HepG2 (cell line): ENCODE data around the gene PRRT1B. TPM values are rescaled to one million over a fixed set of nuclear protein-coding genes. Genes with fewer than 3 reads are reported as not detected.

Source experiments
- ELF3 ChIP-seq: IDR thresholded peaks from 2 replicates; pipeline ENCODE4 v1.6.1; 2016; ENCODE audit warnings: missing genetic modification reagents, missing compliant biosample characterization
- GFI1 ChIP-seq: sonication (generic); formaldehyde crosslinking; IDR thresholded peaks from 2 replicates; pipeline ENCODE4 v1.5.0; 2020; ENCODE audit warnings: missing genetic modification reagents, mild to moderate bottlenecking, borderline replicate concordance
- JUNB ChIP-seq: sonication (generic); formaldehyde crosslinking; IDR thresholded peaks from 2 replicates; pipeline ENCODE4 v1.8.0; 2022; ENCODE audit warnings: missing genetic modification reagents, mild to moderate bottlenecking, borderline replicate concordance
- NBN ChIP-seq: fragments of 450-650 bp; conservative IDR thresholded peaks from 2 replicates; pipeline ENCODE4 v1.6.1; 2017
- NCOA2 ChIP-seq: sonication (generic); formaldehyde crosslinking; IDR thresholded peaks from 2 replicates; pipeline ENCODE4 v1.8.0; 2022; ENCODE audit warnings: inconsistent platforms
- REL ChIP-seq: sonication (generic); formaldehyde crosslinking; conservative IDR thresholded peaks from 2 replicates; pipeline ENCODE4 v1.8.0; 2022; ENCODE audit warnings: mild to moderate bottlenecking, missing genetic modification reagents, moderate library complexity
- SP1 ChIP-seq, 2 experiments: fragments of 450-650 bp in 1 of 2; sonication (generic) in 1 of 2; formaldehyde crosslinking in 1 of 2; IDR thresholded peaks; 2 replicates each; pipeline versions ENCODE4 v1.4.0 to v1.6.1; 2016 to 2020; ENCODE audit warnings: missing genetic modification reagents in 1 of 2
- TARDBP ChIP-seq: sonication (generic); formaldehyde crosslinking; IDR thresholded peaks from 2 replicates; pipeline ENCODE4 v1.8.0; 2022; ENCODE audit warnings: mild to moderate bottlenecking, missing genetic modification reagents
- TEAD3 ChIP-seq: optimal IDR thresholded peaks from 2 replicates; pipeline ENCODE3; 2016; ENCODE audit warnings: borderline replicate concordance
- ZFP41 ChIP-seq: sonication (generic); formaldehyde crosslinking; IDR thresholded peaks from 2 replicates; pipeline ENCODE4 v1.4.0; 2020; ENCODE audit warnings: mild to moderate bottlenecking, missing genetic modification reagents, borderline replicate concordance
- ZNF160 ChIP-seq: sonication (generic); formaldehyde crosslinking; IDR thresholded peaks from 2 replicates; pipeline ENCODE4 v1.8.0; 2022; ENCODE audit warnings: mild to moderate bottlenecking, inconsistent platforms, missing genetic modification reagents
- ZNF350 ChIP-seq: sonication (generic); formaldehyde crosslinking; IDR thresholded peaks from 2 replicates; pipeline ENCODE4 v1.4.0; 2020; ENCODE audit warnings: mild to moderate bottlenecking, low read depth, missing genetic modification reagents, borderline replicate concordance
- ZNF556 ChIP-seq: sonication (generic); formaldehyde crosslinking; IDR thresholded peaks from 2 replicates; pipeline ENCODE4 v1.4.0; 2020; ENCODE audit warnings: mild to moderate bottlenecking, missing genetic modification reagents, borderline replicate concordance
- ZNF678 ChIP-seq: sonication (generic); formaldehyde crosslinking; IDR thresholded peaks from 2 replicates; pipeline ENCODE4 v1.4.0; 2020; ENCODE audit warnings: mild to moderate bottlenecking, missing genetic modification reagents
- polyA plus RNA-seq, 8 experiments: library from polyadenylated mRNA; depleted of rRNA in 3 of 8; stranded (reverse) in 7 of 8; unstranded in 1 of 8; fragments of >200 nt; fragmentation: Illumina TruSeq in 4 of 8; extraction: Trizol in 4 of 8; gene quantifications; 2 replicates each; pipeline versions ENCODE4 v1.2.1 to v1.2.3, GENCODE V29; 2011 to 2016; ENCODE audit warnings: low read depth in 4 of 8, missing spikeins in 1 of 8, mixed read lengths in 1 of 8; ENCODE audit not compliant: insufficient read depth in 1 of 8
- total RNA-seq, 5 experiments: library from RNA; depleted of rRNA; stranded (reverse); fragments of >200 nt; fragmentation: Illumina TruSeq; extraction: Trizol; gene quantifications; 2 replicates each; pipeline ENCODE4 v1.2.3, GENCODE V29; 2016; ENCODE audit warnings: low read depth in 1 of 5
- TF ChIP-seq, protein P1 (sequence below): sonication (generic); formaldehyde crosslinking; IDR thresholded peaks from 2 replicates; pipeline ENCODE4 v1.4.0; 2020; ENCODE audit warnings: missing genetic modification reagents; ENCODE audit errors: not compliant biosample characterization
- TF ChIP-seq, protein P2 (sequence below): sonication (generic); formaldehyde crosslinking; IDR thresholded peaks from 2 replicates; pipeline ENCODE4 v1.9.0; 2021; ENCODE audit warnings: missing genetic modification reagents, borderline replicate concordance
- TF ChIP-seq, protein P3 (sequence below): sonication (generic); formaldehyde crosslinking; IDR thresholded peaks from 2 replicates; pipeline ENCODE4 v1.4.0; 2020; ENCODE audit warnings: missing genetic modification reagents
- TF ChIP-seq, protein P4 (sequence below): sonication (generic); formaldehyde crosslinking; IDR thresholded peaks from 2 replicates; pipeline ENCODE4 v1.5.0; 2020; ENCODE audit warnings: missing genetic modification reagents
- TF ChIP-seq, protein P5 (sequence below): sonication (generic); formaldehyde crosslinking; IDR thresholded peaks from 2 replicates; pipeline ENCODE4 v1.4.0; 2020; ENCODE audit warnings: missing genetic modification reagents
- TF ChIP-seq, protein P6 (sequence below): sonication (generic); formaldehyde crosslinking; IDR thresholded peaks from 2 replicates; pipeline ENCODE4 v1.4.0; 2020; ENCODE audit warnings: mild to moderate bottlenecking, missing genetic modification reagents

The PRRT1B gene
- total and polyA plus RNA-seq, 2 of the 13 experiments (the other 11 are each of a cell fraction or from before 2014, with no cell fraction given): not detected

DNA sequence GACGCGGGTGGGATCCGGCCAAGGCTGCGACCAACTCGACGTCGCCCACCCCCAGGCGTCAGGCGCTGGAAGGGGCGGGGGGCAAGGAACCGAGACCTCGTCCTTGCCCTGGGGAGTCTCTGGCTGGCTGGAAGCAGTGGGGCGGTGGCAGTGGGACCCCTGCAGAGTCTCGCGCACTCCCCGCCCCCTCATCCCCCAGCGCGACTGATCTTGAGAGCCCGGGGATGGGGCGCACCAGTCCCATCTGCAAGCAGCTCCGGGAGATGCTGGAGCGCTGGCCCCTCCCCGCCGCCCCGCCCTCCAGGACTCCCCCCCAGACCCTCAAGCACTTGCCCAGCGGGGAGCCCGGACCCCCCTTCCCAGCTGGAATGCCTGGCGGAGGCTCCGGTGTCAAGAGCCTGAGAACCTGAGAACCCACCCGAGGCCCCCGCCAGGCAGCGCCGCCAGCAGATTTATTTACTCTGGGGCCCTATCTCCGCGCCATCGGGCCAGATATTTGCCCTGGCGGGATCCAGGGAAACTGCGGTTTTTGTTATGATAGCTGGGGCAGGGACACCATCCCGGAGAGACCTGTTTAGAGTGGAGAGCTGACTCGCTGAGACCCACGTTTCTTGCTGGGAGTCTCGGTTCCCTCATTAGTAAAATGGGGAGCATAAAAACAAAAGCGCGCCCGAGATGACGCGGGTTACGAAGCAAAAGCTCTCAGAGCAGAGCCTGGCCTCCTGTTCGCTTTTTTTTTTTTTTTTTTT is 1.2 kb downstream of the PRRT1B start (continued):
- TF ChIP-seq ELF3 (CRISPR knock-in tag): no peak
- no peak for TF ChIP-seq SP1 (IDR thresholded peaks at IDR 0.05)
- TF ChIP-seq SP1 (CRISPR knock-in tag; IDR thresholded peaks at IDR 0.05): no peak
- no peak for TF ChIP-seq ZNF350
- TF ChIP-seq JUNB (CRISPR knock-in tag): no peak
- TF ChIP-seq, protein P1, sequence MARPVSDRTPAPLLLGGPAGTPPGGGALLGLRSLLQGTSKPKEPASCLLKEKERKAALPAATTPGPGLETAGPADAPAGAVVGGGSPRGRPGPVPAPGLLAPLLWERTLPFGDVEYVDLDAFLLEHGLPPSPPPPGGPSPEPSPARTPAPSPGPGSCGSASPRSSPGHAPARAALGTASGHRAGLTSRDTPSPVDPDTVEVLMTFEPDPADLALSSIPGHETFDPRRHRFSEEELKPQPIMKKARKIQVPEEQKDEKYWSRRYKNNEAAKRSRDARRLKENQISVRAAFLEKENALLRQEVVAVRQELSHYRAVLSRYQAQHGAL (CRISPR knock-in tag): no peak
- TF ChIP-seq REL (CRISPR knock-in tag): no peak
- TF ChIP-seq ZFP41: no peak
- TF ChIP-seq, protein P2, sequence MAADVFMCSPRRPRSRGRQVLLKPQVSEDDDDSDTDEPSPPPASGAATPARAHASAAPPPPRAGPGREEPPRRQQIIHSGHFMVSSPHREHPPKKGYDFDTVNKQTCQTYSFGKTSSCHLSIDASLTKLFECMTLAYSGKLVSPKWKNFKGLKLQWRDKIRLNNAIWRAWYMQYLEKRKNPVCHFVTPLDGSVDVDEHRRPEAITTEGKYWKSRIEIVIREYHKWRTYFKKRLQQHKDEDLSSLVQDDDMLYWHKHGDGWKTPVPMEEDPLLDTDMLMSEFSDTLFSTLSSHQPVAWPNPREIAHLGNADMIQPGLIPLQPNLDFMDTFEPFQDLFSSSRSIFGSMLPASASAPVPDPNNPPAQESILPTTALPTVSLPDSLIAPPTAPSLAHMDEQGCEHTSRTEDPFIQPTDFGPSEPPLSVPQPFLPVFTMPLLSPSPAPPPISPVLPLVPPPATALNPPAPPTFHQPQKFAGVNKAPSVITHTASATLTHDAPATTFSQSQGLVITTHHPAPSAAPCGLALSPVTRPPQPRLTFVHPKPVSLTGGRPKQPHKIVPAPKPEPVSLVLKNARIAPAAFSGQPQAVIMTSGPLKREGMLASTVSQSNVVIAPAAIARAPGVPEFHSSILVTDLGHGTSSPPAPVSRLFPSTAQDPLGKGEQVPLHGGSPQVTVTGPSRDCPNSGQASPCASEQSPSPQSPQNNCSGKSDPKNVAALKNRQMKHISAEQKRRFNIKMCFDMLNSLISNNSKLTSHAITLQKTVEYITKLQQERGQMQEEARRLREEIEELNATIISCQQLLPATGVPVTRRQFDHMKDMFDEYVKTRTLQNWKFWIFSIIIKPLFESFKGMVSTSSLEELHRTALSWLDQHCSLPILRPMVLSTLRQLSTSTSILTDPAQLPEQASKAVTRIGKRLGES (CRISPR knock-in tag): no peak
- no peak for TF ChIP-seq ZNF678 (CRISPR knock-in tag)
- TF ChIP-seq, protein P3, sequence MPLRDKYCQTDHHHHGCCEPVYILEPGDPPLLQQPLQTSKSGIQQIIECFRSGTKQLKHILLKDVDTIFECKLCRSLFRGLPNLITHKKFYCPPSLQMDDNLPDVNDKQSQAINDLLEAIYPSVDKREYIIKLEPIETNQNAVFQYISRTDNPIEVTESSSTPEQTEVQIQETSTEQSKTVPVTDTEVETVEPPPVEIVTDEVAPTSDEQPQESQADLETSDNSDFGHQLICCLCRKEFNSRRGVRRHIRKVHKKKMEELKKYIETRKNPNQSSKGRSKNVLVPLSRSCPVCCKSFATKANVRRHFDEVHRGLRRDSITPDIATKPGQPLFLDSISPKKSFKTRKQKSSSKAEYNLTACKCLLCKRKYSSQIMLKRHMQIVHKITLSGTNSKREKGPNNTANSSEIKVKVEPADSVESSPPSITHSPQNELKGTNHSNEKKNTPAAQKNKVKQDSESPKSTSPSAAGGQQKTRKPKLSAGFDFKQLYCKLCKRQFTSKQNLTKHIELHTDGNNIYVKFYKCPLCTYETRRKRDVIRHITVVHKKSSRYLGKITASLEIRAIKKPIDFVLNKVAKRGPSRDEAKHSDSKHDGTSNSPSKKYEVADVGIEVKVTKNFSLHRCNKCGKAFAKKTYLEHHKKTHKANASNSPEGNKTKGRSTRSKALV (CRISPR knock-in tag): no peak
- TF ChIP-seq GFI1: peak; percentile 91
- TF ChIP-seq, protein P4, sequence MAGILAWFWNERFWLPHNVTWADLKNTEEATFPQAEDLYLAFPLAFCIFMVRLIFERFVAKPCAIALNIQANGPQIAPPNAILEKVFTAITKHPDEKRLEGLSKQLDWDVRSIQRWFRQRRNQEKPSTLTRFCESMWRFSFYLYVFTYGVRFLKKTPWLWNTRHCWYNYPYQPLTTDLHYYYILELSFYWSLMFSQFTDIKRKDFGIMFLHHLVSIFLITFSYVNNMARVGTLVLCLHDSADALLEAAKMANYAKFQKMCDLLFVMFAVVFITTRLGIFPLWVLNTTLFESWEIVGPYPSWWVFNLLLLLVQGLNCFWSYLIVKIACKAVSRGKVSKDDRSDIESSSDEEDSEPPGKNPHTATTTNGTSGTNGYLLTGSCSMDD (CRISPR knock-in tag): no peak
- no peak for TF ChIP-seq TARDBP (CRISPR knock-in tag)
- TF ChIP-seq NBN: no peak
- TF ChIP-seq, protein P5, sequence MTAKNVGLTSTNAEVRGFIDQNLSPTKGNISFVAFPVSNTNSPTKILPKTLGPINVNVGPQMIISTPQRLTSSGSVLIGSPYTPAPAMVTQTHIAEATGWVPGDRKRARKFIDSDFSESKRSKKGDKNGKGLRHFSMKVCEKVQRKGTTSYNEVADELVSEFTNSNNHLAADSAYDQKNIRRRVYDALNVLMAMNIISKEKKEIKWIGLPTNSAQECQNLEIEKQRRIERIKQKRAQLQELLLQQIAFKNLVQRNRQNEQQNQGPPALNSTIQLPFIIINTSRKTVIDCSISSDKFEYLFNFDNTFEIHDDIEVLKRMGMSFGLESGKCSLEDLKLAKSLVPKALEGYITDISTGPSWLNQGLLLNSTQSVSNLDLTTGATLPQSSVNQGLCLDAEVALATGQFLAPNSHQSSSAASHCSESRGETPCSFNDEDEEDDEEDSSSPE: peak; percentile 54; the same call in 1 of the 2 replicates
- TF ChIP-seq ZNF556 (CRISPR knock-in tag): no peak
- no peak for TF ChIP-seq ZNF160
- TF ChIP-seq NCOA2: peak; percentile 33; the same call in 1 of the 2 replicates
- no peak for TF ChIP-seq TEAD3 (CRISPR knock-in tag)
- TF ChIP-seq, protein P6, sequence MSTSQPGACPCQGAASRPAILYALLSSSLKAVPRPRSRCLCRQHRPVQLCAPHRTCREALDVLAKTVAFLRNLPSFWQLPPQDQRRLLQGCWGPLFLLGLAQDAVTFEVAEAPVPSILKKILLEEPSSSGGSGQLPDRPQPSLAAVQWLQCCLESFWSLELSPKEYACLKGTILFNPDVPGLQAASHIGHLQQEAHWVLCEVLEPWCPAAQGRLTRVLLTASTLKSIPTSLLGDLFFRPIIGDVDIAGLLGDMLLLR (CRISPR knock-in tag): no peak
